Stimulated activated CD8-positive, alpha-beta memory T cell treated with anti-CD3 and anti-CD28 coated beads, Interleukin-4, amount 100 ng/mL, for 48 hours (primary cell): ENCODE measurements around the gene NCKAP5.

Experiments
- DNase-seq: peaks from one replicate; pipeline ENCODE4 v3.0.0-alpha.2; 2020

NCKAP5 gene

DNA sequence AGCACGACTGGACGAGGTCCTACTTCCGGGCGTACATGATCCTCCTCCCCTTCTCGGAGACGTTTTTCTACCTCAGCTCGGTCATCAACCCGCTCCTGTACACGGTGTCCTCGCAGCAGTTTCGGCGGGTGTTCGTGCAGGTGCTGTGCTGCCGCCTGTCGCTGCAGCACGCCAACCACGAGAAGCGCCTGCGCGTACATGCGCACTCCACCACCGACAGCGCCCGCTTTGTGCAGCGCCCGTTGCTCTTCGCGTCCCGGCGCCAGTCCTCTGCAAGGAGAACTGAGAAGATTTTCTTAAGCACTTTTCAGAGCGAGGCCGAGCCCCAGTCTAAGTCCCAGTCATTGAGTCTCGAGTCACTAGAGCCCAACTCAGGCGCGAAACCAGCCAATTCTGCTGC is 923.1 kb downstream of the NCKAP5 start:
- no peak for DNase-seq

GRCh38 chr2:132642415-132642814 is 925.8 kb downstream of the NCKAP5 start:
- DNase-seq, result no peak

DNA sequence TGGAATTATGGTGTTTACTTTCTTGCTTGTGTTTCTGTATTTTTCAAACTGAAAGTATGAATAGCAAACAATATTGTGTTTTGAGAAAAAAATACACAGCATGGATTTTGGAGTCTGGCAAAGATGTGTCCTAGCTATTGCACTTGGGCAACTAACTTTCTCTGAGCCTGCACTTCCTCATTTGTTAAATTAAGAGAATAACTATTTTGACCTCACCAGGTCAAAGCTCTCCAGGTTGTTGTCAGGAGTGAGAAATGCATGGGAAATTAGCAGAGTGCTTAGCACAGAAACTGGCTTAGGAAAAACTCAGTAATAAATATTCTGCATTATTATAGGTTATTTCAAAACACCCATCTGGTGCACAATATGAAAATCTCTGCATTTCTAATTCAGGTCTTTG is 926.4 kb downstream of the NCKAP5 start:
- DNase-seq, result no peak

GRCh38 chr2:132640116-132640515 is 928.1 kb downstream of the NCKAP5 start:
- DNase-seq, result no peak

GRCh38 chr2:132638313-132639040 is 929.8 kb downstream of the NCKAP5 start:
- DNase-seq, result no peak

- DNase-seq, result no peak
Observed at GRCh38 chr2:132636346-132636745, 931.9 kb downstream of the NCKAP5 start.

- no peak for DNase-seq
Observed at GRCh38 chr2:132633635-132634034, 934.6 kb downstream of the NCKAP5 start.

GRCh38 chr2:132632000-132632649 is 936.1 kb downstream of the NCKAP5 start:
- no peak for DNase-seq

GRCh38 chr2:132627536-132627935 is 940.7 kb downstream of the NCKAP5 start:
- no peak for DNase-seq

GRCh38 chr2:132623096-132623839 is 945.0 kb downstream of the NCKAP5 start:
- DNase-seq, result no peak
